Stimulated activated CD4-positive, alpha-beta T cell treated with anti-CD3 and anti-CD28 coated beads, Interleukin-15, amount 100 ng/mL, for 48 hours (primary cell): ENCODE measurements around the gene EGF.
"Not testable (repeated sequence)": the region's sequence is repeated elsewhere in the genome, so short reads cannot be mapped to it uniquely, and the experiment has no call there.

Experiments used
- DNase-seq, 2 donors: peaks; one replicate each; pipeline ENCODE4 v3.0.0-alpha.2; 2020; ENCODE audit warnings: low read depth in 2 of 2

EGF gene

DNA sequence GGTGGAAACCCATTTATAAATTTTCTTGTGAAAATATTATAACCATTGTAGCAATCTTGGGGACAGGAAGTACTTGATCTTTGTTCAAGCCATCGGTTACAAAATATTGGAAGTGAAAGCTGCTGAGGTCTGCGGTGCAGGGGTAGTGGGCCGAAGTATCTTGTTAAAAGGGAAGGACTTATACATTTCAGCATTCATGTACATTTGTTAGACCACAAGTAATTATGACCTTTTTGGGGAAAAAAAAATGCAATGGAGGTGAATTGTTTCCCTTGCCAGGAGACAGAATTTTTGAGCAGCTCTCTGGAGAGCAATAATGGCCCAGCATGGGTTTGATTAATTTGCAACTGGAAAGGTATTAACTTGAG lies 121.3 kb downstream of the EGF start:
- no peak for DNase-seq

DNA sequence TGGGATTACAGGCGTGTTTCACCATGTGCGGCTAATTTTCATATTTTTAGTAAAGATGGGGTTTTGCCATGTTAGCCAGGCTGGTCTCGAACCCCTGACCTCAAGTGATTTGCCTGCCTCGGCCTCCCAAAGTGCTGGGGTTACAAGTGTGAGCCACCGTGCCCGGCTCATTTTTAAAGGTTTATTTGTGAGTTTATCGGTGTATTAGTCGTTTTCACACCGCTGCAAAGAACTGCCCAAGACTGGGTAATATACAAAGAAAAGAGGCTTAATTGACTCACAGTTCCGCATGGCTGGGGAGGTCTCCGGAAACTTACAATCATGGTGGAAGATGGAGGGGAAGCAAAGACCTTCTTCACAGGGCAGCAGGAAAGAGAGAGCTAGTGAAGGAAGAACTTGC lies 126.5 kb downstream of the EGF start:
- DNase-seq = not testable (repeated sequence)

DNA sequence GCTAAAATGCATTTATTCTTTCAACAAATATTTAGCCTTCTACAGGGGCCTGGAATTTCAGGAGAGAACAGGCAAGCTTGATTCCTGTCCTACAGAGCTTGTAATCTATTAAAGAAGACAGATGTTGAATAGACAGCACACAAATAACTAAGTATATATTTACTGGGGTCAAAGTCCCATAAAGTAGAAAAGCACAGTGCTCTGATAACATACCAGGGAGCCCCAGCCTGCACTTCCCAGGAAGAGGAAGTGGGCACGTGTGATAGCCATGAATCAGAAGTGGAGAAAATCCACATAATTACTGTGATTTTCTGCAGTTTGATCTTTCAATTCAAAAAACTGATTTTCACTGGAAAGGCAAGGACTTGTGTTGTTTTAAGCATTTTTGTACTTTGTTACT lies 129.1 kb downstream of the EGF start:
- DNase-seq = no peak

DNA sequence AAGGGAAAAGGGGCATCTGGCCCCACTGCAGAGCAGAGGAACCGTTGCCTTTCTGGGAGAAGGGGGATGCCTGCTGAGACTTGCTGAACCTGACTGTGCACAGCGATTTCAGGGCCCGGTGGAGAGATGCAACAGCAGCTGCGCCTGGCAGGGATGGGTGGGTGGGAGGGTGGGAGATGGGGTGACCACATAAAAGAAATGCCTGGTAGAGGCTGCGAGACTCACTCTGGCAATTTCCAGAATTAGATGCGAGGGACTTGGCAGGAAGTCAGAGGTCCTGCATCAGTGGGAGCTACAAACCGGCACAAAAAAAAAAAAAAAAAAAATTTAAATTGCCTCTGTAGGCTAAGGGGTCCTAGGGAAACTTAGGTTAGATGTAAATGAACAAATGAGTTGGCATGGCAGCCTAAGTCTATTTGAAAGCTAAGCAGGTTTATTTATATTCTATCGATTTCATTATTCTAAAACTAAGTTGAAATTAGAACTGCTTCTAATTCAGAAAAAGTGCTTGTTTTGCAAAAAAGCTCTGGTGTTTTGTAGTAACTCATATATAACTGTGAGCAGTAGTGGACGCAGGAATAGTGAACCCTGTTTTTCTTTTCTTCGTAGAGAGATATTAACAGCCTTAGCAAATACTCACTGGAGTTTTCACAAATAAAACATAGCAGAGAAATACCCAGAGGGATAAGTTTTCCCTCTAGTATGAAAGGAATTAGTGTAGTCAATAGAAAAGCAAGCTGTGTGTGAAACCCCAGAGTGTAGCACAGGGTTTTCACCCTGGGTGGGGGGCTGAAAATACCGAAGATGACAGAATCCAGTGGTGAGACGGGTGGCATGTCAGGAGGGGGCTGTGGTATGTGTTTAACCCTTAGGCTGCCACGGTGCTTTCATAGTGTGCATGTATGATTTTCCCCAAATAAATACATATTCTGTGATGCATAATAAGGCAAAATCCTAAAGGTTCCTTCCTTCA lies 130.1 kb downstream of the EGF start:
- DNase-seq = no peak

DNA sequence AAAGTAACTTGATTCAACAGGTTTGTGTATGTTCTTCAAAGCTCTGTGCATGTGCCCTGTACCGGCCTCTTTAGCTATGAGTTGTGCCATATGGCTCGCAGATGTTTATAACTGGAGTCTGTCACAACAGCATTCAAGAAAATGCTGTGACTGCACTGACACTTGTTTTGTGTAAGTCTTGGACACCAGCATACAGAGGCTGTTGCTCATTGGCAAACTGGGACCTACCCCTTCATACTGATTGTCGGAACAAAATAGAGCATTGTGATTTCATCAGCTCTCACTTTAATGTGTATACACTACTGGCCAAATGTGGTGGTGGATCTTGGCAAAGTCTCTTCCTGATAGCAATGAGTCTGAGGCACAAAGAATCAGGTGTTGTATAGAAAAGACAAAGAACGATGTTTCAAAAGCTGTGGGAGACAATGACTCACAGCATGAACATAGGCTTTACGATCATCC lies 133.9 kb downstream of the EGF start:
- DNase-seq = no peak

DNA sequence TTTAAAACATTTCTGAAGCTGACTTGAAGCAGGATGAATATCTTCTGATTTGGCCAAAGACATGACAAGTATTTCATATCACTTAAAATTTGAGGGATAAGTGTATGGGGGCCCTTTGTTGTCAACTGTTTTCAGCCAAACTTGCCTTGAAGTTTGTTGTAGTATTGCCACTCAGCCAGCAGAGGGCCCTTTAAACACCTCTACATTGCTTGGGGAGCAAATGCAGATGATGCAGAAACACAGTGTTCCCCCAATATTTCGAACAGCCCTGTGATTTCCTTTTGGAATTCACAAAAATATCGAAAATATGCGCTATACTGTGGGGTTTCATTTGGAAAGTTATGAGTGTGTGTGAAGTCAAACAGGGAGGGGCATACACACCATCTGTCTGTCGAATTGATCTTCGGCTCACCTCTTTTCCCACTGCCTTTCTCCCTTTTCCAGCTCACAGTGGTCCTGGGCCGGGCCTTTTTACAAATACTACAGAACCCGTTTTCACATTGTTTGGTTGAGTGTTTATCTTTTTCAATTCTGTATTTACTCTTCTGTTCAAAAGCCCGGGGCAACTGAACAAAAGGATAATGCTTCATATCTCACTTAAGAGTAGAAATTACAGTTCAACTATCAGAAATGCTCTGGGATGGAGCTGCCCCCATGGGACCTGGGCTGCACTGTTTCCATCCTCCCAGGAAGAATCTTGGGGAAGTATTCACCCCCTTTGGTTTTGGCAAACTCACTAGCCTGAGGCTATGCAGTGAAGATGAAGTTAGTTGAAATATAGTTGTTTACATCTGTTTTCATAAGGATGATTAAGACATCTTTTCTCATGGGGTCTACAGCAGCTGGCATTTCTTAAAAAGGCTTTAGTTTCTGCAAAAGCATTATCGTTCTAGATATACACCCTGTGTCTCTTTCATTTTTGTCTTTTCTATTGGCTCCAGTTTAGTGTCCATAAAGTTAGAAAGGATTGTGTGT lies 137.6 kb downstream of the EGF start:
- DNase-seq = peak; percentile 6 to 16

DNA sequence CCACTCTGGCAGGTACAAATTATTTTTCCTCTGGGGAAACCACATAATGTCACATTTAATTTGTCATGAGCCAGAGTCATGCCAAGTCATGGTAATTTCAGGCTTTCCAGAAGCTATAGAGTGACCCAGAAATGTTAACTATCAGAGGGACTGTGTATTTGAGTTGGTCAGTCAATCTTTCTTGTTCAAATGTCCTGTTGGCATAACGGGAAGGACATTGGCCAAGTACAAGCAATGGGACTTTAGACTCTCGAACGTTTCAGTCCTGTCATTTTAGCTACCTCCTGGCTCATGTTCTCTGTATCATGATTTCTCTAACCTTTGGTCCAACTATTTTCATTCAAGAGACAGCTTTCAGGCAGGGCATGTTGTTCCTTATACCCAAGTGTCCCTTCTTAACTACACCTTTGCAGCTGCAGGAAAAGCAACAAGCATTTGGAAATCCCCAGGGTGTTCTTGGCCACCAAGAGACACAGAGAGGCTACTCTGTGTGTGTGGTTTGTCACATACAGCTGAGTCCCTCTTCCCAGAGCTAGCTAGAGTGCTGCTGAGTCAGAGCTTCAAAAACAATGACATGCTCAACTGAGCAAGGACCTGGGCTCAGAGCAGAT lies 142.6 kb downstream of the EGF start:
- DNase-seq = peak in 1 of 2 donors; percentile 13

DNA sequence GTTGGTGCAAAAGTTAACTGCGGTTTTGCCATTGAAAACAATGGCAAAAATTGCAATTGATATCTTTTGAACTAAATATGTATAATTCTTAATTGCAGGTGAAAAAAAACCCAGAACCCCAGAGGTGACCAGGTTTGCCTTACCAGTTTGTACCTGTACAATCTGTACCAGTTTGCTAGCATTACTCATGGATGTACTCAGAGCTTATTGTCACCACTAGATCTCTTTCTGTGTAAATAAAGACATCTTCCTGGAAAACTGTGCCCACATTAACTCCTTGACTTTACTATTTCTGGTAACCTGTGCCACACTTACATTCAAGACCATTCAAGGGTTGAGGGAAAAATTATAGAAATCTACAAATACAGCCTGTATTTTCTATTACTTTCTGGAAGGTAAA lies 146.0 kb downstream of the EGF start:
- no peak for DNase-seq

DNA sequence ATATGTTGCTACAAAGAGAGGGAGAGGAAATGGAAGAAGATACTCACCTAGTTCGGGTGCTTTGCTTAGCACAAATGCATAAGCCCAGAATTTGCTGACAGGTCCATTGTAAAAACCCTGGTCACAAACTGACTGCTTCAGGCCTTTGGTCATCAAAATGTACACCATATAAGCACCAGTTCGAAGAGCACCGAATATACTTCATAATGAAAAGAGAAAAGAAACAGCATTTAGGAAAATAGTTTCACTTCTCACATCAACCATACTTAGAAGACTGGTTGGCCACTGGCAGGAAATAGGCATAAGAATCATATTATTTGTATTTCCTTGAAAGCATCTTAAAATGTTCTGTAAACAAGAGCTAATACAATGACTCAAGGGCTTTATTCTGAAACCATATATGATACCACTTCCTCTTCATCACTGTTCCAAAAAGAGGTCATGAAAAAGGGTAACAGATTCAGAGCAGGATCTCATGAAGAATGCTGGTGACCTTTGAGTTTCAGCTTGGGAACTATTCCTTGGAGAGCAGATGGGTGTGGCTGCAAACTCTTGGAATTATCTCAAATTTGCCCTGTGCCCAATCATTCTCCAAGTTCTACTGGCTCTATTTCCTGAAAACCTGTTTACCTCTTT lies 147.0 kb downstream of the EGF start:
- DNase-seq = no peak

DNA sequence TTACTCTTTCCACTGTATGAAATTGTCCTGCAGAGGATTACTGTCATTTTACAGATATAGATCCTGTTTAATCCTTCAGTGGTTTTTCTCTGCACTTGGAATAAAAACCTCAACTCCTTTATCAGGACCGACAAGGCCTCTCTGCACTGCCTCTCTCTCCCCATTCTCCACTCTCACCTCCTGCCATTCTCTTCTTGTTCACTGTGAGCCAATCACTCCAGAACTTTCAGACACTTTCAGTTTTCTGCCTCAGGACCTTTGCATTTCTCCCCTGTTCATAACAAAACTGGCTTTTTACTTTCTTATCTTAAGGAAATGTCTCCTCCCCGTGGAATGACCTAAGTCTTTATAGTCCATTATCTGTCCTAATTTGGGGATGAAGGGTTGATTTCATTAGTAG lies 148.4 kb downstream of the EGF start:
- no peak for DNase-seq
